H54 (cell line): ENCODE measurements around the gene BMP6.

ENCODE experiments used
- DNase-seq: peaks from one replicate; pipeline ENCODE4 v3.0.0; 2011; ENCODE audit warnings: low spot score, mixed read lengths; ENCODE audit not compliant: insufficient read length
- FAIRE-seq: peaks from 3 replicates; lab custom pipeline; 2011; peaks lifted over from hg19 to GRCh38; lab: Jason Lieb, UNC
- POLR2A ChIP-seq: IDR thresholded peaks from 2 replicates; pipeline ENCODE4 v1.6.1; 2011; ENCODE audit warnings: low read depth, mild to moderate bottlenecking, low read length

Gene BMP6

DNA sequence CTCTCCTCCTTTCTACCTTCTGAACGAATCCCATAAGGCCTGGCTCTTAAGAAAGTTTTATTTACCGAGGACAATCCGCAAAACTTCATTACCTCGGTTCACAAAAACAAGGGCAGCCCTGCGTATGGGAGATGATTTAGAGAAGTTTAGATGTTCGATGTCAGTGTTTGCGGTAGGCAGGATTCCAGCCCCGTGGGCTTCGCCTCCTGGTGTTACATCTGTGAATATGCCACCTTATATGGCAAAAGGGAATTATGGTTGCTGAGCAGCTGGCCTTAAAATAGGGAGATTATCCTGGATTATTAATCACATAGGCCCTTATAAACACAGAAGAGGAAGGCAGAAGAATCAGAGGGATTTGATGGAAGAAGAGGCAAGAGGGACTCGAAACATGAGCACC is 21.1 kb downstream of the BMP6 start:
- DNase-seq (no peak), FAIRE-seq (no peak)
- TF ChIP-seq POLR2A: no peak

DNA sequence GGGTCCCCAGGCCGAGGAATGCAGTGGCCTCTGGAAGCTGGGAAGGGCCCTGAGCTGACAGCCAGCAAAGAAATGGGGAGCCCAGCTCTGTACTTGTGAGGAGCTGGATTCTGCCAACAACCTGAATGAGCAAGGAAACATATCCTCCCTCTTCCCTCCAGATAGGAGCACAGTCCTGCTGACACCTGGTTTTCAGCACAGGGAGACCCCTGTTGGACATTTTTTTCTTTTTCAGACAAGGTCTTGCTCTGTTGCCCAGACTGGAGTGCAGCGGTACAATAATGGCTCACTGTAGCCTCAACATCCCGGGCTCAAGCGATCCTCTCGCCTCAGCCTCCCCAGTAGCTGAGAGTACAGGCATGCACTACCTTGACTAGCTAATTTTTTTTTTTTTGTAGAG is 21.5 kb downstream of the BMP6 start:
- no peak for TF ChIP-seq POLR2A
- FAIRE-seq (no peak), DNase-seq (no peak)

- no peak for FAIRE-seq
Measured at GRCh38 chr6:7747901-7748504, 22.1 kb downstream of the BMP6 start.

GRCh38 chr6:7749478-7749877 is 23.6 kb downstream of the BMP6 start:
- TF ChIP-seq POLR2A: no peak
- no peak for FAIRE-seq
- no peak for DNase-seq

More at GRCh38 chr6:7747901-7748504, 22.1 kb downstream of the BMP6 start:
- TF ChIP-seq POLR2A: no peak
- no peak for DNase-seq

GRCh38 chr6:7750197-7750596 is 24.3 kb downstream of the BMP6 start:
- TF ChIP-seq POLR2A: no peak
- no peak for DNase-seq
- FAIRE-seq: no peak

DNA sequence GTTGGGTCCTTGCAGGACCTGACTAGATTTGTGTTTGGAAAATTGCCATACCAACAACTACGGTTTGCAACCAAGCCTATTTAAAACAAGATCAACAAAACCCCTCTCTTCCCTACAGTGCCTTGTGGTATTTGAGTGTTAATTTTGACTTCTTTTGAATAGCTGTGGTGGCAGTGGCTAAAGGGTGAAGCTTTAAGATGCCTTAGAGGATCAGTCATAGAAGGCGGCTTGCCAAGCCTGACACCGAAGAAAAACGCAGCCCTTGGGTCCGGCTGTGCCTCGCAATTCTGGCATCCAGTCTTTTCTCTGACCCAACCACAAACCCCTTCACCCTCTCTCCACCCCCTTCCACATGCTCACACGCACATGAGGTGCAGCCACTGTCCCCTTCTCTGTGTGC is 32.6 kb downstream of the BMP6 start:
- no peak for TF ChIP-seq POLR2A
- DNase-seq (peak; percentile 41), FAIRE-seq (peak; percentile 89)

DNA sequence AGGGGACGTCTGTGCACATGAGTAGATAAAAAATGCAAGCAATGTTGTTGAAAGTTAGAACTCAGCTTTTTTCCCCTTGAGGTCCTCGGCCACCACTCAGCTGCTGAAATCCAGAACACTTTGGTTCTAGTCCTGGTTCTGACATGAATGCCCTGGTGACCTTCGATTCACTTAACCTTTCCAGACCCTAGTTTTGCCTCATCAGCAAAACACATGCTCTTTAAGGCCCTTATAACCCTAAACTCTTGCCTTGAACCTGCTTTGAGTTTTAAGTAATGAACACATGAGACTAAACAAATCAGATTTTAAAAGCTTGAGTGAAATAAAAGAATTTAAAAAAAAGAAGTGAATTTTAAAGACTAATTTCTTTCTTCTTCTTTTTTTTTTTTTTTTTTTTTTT is 33.4 kb downstream of the BMP6 start:
- TF ChIP-seq POLR2A: no peak
- FAIRE-seq (no peak), DNase-seq (no peak)

DNA sequence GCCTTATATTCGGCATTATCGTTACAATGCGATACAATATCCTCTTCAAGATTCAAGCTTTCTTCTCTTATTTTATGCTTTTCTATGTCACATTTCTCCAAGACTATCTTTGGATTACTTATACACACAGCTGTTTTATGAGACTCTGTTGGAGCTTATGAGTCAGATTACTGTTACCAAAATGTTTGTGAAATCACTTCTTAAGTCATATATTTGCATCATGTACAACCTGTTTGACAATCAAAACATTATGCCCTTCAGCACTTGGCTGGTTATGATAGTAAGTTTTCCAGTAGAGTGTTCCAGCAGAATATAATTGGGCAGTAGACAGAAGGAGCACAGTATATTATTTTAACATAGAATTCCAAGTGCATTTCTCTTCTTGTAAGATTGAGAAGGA is 35.2 kb downstream of the BMP6 start:
- FAIRE-seq (no peak), DNase-seq (no peak)
- no peak for TF ChIP-seq POLR2A

DNA sequence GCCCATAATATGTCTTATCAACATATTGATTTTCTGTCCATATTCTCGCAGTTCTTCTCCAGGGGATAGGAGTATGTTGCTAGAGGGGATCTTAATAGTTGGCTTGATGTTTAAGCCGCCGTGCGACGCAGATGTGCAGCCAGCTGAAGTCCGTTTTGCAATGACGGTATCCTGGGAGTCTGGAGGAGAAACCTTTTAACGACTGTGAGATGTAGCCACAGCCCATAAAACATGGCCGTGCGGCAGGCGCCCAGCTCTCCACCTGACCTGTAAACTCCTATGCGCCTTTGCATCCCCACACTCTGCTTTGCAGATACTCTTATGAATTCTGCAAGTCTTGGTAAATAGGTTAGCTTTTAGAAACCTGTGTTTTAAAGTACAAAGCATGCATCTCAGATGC is 36.9 kb downstream of the BMP6 start:
- FAIRE-seq: no peak
- no peak for TF ChIP-seq POLR2A

GRCh38 chr6:7763881-7764280 is 38.0 kb downstream of the BMP6 start:
- no peak for TF ChIP-seq POLR2A
- FAIRE-seq (no peak), DNase-seq (no peak)

More for the DNA sequence above, 36.9 kb downstream of the BMP6 start:
- no peak for DNase-seq

GRCh38 chr6:7765575-7766325 is 39.9 kb downstream of the BMP6 start:
- no peak for FAIRE-seq

DNA sequence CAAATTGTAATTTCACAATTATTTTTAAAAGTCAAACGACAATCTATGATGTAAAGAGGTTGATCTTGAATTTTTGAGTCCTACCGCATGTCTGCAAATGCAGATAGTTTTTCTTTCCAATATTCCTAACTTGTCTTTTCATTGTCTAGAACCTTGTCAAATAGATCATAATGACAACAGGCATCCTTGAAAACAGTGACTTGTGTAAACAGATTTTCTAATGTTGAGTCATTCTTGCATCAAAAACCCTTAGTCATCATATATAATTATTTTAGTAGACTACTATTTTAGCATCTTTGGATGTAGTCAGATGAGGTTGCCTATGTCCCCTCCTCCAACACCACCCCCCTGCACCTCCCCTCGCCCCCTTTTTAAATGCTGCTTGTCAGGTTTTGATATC is 43.8 kb downstream of the BMP6 start:
- FAIRE-seq (no peak), DNase-seq (no peak)
- no peak for TF ChIP-seq POLR2A

More at GRCh38 chr6:7765575-7766325, 39.9 kb downstream of the BMP6 start:
- peak; percentile 20 for DNase-seq
- TF ChIP-seq POLR2A: no peak

- DNase-seq (no peak), FAIRE-seq (no peak)
- no peak for TF ChIP-seq POLR2A
Measured at GRCh38 chr6:7770111-7770510, 44.2 kb downstream of the BMP6 start.

GRCh38 chr6:7770601-7771000 is 44.7 kb downstream of the BMP6 start:
- TF ChIP-seq POLR2A: no peak
- FAIRE-seq (no peak), DNase-seq (no peak)

- no peak for TF ChIP-seq POLR2A
- no peak for DNase-seq
- FAIRE-seq: no peak
Measured at GRCh38 chr6:7773322-7773721, 47.4 kb downstream of the BMP6 start.
